Thyroid gland (tissue), 4 donors: ENCODE results near the gene PLA2G2C.

Experiments used
- POLR2A ChIP-seq, 2 donors: fragments of 450-650 bp; IDR thresholded peaks; one replicate each; pipeline ENCODE4 v1.6.1; 2017; ENCODE audit warnings: antibody characterized with exemption in 2 of 2, mild to moderate bottlenecking in 2 of 2, moderate library complexity in 1 of 2
- TF ChIP-seq, protein P1 (sequence below), 6 experiments: fragments of 200-600 bp in 3 of 6; fragments of 450-650 bp in 3 of 6; sonication (generic) in 3 of 6; IDR thresholded peaks; one replicate each; pipeline ENCODE4 v1.5.1; 2016 to 2019; ENCODE audit warnings: antibody characterized with exemption in 6 of 6, mild to moderate bottlenecking in 2 of 6, inconsistent platforms in 1 of 6, moderate library complexity in 1 of 6

- TF ChIP-seq, protein P1, sequence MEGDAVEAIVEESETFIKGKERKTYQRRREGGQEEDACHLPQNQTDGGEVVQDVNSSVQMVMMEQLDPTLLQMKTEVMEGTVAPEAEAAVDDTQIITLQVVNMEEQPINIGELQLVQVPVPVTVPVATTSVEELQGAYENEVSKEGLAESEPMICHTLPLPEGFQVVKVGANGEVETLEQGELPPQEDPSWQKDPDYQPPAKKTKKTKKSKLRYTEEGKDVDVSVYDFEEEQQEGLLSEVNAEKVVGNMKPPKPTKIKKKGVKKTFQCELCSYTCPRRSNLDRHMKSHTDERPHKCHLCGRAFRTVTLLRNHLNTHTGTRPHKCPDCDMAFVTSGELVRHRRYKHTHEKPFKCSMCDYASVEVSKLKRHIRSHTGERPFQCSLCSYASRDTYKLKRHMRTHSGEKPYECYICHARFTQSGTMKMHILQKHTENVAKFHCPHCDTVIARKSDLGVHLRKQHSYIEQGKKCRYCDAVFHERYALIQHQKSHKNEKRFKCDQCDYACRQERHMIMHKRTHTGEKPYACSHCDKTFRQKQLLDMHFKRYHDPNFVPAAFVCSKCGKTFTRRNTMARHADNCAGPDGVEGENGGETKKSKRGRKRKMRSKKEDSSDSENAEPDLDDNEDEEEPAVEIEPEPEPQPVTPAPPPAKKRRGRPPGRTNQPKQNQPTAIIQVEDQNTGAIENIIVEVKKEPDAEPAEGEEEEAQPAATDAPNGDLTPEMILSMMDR (IDR thresholded peaks at IDR 0.05) = no peak
- TF ChIP-seq POLR2A (IDR thresholded peaks at IDR 0.05) = no peak
Observed at GRCh38 chr1:20169932-20170331, 16.4 kb downstream of the PLA2G2C start.
